HPDE6-E6E7 (cell line): Measurements from ENCODE around the gene RPL10.

Experiments used
- DNase-seq: peaks from one replicate; pipeline ENCODE4 v3.0.0; 2011; ENCODE audit warnings: missing footprints; ENCODE audit errors: extremely low spot score

RPL10 gene

DNA sequence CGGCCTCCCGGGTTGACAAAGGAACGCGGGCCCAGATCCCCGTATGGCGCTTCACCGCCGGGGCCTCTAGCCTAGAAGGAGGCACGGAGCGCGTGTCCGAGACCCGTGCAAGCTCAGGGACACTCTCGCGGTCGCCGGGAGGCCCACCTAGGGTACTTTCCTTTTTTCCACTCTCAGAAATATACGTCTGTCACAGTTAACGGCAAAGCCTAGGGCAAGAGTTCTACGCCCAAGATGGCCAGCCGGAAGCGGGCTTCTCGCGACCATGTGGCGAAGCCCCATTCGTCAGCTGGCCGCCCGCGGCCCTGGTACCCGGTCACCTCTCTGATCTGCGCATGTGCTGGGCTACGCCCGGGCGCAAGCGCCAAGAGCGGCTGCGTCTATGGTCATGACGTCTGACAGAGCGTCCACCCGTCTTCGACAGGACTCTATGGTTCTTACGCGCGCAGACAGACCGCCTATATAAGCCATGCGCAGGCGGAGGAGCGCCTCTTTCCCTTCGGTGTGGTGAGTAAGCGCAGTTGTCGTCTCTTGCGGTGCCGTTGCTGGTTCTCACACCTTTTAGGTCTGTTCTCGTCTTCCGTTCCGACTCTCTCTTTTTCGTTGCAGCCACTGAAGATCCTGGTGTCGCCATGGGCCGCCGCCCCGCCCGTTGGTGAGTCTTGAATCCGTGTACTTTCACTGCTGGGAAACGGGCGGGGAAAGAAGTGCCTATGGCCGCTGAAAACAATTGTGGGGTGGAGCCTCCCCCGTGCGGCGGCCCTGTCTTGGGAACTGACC is at the start of gene RPL10:
RPL10 (plus strand) TSS at position 490 of the 780 bp plus-strand sequence; CDS start at position 633, 143 bp downstream.
- DNase-seq = peak; percentile 100

DNA sequence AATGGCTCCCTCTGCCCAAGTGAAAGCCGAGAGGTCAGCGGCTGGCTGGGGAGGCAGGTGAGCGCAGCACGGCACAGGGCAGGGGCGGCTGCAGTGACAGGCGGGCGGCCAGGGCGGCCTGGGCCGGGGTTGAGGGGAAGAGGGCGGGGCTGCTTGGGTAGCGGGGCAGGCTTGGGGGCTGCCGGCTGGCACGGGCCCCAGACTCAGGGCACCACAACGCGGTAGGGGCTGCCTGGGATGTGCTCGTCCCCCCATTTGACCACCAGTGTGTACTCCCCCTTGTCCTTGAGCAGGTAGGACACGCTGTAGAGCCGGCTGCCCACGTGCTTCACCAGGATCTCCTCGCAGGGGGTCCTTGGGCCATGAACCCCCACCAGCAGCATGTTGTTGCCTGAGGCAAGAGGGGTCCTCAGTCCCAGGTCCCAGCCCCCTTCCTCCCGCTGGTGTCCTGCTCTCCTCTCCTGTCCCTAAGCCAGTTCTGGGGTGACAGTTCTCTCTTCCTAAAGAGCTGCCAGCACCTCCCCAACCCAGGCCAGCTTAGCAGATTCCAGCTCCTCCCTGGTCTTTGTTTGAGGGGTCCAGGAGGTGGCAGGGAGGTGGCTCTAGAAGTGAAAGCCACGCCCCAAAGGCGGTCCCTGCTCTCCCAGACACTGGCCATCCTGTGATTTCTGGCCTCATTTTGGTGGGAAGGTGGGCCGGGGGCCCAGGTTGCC is 49.4 kb upstream of the RPL10 start:
- no peak for DNase-seq

DNA sequence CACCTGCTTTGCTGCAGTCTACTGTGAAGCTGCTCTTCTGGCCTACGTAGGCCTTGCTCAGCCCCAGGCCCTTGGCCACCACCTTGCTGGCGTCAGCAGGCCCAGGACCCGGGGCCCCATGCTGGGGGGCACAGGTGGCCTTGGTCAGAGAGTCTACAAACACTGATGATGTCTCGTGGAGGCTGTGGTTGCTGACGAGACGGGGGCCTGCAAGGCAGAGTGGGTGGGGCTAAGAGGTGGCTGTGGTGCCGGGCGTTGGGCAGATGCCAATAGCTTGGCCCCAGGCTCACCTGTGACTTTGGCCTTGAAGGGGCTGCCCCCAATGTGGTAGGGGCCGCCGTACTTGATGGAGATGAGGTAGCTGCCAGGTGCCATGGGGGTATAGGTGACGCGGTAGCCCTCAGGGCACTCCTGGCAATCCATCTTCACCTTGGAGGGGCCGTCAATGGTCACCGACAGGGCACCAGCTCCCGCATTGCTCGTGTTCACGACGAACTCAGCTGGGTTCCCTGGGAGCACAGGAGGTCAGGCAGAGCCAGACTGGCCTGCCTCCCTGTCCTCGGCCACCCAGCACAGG is 48.7 kb upstream of the RPL10 start:
- no peak for DNase-seq

DNA sequence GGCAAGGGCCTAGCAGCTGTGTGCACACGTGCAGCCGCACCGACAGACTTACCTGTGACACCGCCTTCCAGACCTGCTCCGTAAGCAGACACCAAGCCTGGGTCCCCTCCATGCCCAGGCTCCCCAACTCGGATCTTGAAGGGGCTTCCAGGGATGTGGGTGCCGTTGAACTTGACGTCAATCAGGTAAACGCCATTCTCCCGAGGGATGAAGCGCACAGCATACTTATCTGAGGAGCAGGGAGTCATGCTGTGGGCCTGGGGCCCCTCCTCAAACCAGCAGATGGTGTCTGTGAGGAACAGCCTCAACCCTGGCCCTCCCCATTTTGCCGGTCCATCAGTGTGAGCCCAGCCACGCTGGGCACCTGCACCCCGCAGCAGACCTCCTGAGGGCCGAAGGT is 48.2 kb upstream of the RPL10 start:
- DNase-seq = no peak

DNA sequence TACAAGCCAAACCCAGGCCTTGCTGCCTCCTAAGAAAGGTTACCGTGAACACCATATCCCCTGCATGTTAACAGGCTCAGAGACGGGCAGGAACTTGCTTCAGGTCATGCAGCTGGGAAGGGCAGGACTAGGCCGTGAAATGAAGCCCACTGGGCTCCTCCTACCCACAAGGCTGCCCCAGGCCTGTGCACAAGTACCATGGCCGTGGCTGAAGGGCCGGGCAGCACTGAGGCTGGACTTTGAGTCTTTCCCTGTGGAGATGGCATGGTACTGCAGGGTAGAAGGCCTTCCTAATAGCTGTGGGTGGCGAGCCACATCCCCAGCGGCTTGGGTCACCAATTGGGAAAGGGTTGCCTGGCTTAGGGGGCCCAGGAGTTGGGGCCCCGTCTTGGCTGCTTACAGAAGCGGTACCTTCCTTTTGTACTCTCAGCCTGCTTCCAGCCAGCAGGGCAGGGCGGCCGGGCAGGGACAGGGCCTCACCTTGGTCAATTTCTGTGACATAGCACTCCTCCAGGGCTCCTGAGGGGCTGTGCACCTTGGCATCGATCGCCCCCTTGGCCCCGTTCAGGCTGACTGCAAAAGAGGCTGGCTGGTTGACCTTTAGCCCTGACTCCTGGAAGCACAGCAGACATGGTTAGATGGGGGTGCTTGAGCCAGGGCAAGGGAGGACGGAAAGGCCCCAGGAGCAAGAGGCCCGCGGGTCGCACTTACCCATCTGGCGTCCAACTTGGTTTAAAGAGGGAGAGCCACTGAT is 47.6 kb upstream of the RPL10 start:
- DNase-seq = no peak

DNA sequence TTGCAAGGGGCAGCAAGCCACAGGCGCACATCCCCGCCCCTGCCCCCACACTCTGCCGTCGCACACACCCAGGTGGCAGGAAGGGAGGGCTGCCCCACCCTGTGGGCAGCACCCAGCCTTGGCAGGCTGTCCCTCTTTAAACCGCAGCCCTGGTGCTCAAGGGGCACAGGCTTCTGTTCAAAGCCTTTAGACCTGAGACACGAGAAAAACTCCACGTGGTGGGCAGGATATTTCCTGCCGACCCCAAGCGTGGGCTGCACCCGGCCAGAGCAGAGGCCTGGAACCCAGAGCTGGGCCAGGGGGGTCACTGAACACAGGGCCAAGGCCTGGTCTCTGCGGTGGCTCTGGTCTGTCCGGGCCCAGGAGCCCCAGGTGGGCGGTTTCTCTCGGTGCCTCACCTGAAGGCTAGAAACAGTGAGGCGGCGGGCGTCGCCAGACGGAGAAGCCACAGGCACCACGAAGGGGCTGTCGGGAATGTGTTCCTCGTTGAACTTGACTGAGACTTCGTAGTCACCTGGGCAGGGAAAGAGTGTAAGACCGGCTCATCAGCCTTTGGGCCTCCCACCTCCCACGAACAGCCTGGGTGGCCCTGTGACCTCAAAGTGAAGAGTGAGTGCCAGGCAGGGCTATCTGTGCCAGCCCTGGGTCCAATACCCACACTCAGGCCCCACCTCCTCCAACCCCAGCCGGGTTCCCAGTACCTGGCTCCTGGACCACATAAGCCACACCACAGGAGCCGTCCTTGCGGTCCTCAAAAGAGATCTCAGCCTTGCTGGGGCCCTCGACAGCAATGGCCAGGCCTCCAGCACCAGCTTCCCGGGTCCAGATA is 46.8 kb upstream of the RPL10 start:
- DNase-seq = no peak

DNA sequence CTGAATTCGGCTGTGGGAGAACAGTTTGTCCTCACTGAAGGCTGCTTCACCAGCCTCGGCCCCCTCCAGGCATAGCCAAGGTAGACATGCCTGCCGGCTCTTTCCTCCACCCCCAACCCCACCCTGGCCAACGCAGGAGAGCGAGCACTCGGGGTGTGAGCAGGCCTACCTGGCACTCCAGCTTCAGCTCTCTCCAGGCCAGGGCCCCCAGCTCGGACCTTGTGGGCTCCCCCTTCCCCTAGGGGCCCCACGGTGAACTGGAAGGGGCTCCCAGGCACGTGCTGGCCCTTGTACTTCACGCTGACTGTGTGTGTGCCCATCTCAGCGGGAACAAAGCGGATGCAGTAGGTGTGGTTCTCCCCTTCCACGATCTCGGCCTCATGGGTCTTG is 46.2 kb upstream of the RPL10 start:
- no peak for DNase-seq

DNA sequence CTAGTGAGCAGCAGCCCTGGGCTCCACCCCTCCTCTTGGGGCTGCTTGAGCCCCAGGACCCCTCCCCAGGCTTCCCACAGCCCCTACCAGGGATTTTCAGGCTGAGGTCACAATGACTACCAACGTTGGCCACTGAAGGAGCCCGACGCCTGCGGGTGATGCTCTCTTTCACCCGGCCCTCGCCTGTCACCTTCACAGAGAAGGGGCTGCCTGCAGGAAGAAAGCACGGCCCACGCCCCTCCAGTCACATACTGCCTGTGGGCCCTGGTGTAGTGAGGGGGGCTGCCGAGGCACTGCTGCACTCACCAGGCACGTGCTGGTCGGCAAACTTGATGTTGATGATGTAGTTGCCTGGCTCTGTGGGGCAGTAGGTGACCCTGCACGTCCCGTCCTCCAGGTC is 45.7 kb upstream of the RPL10 start:
- no peak for DNase-seq

DNA sequence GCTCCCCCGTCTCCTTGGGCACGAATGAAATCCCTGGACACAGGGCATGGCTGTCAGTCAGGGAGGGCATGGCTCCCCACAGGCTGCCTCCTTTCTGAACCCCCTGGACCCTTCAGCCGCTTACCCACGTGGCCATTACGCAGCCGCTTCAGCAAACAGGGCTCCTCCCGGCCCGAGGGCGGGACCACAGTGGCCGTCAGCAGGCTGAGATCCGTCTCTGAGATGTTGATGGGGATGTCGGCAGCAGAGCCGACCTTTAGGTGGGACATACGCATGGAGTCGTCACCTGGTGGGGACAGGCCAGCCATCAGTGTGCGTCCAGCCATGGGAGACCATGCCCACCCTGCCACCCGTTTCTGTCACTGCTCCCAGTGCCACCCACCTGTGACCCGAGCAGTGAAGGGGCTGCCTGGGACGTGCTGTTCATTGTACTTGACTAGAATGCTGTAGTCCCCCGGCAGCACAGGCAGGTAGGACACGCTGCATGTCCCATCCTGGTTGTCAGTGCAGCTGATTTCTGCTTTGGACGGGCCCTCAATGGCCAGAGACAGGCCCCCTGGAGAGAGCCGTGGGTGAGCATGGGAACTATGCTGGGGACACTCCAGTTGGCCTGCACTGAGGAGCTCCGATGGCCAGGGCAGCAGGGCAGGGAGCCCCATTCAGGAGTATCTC is 44.9 kb upstream of the RPL10 start:
- DNase-seq = no peak

DNA sequence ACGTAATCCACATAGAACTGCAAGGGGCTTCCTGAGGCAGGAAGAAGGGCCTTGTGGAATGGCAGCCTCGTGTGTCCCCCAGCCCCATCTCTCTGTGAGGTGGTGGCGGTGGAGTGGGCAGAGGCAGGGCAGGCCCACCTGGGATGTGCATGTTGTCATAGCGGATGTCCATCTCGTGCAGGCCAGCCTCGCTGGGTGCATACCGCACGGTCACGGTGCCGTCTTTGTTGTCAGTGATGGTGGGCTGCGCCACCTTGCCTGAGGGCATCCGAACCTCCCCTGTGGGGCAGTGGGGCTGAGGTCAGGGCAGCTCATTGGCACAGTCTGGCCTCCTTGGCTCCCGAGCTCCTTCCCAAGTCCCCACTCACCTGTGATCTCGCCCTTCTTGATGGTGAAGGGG is 44.2 kb upstream of the RPL10 start:
- no peak for DNase-seq

DNA sequence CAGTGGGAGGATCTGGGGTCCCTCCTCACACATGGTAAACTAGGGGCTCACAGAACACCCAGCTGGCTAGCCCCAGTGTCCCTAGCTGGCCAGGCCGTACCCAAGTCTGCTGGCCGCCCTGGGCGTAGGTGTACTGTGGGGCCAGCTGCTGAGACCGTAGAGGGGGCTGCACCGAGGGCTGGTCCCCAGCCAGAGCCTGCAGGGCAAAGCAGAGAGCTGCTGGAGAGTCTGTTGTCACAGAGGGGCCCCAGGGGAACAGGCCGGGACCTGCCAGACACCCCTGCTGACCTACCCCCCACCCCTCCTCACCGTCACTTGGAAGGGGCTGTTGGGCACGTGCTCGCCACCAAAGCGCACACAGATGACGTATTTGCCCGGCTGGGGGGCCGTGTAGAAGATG is 43.7 kb upstream of the RPL10 start:
- DNase-seq = no peak

DNA sequence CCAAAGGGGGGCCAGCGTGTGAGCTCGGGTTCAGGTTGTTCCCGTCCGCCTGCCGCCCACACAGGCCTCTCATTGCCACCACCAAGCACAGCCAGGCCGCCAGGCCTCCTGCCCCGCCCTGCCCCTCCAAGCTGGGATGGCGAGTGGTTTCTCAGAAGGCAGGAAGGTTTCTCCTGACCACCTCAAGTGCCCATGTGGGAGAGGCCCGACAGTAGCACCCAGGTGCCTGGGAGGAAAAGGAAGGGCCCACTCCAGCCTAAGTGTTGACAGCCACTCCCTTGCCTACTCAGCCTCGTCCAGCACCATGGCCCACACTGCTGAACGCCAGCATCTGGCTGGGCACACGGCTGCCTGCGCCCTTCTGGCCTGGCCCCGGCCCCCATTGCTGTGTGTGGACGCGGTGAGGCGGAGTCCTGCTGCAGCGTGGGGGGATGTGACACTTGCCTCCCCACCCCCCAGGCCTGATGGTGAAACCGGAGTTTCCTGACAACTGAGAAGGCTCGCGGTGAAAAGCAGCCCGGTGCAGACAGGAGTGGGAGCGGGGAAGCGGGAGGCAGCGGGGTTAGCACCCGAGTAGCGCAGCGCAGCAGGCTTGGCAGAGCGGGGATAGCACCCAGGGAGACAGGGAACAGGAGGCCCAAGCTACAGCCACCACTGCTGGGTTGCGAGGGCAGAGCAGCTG is 42.9 kb upstream of the RPL10 start:
- DNase-seq = no peak

DNA sequence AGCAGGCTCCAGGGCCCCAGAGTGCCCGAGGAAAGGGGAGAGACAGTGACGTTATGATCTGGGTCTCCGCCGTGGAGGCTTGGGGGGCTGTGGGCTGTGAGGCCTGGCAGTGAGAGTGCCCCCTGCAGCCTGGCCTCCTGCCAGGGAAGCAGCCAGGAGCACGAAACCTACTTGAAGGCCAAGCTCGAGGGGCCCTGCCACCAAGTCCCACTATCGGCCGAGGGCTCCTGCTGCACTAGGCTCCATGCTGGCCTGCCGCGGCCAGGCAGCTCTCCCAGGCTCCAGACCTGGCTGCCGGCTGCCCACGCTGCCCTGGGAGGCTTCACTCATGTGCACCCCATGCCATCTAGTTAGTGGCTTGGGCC is 42.4 kb upstream of the RPL10 start:
- no peak for DNase-seq

DNA sequence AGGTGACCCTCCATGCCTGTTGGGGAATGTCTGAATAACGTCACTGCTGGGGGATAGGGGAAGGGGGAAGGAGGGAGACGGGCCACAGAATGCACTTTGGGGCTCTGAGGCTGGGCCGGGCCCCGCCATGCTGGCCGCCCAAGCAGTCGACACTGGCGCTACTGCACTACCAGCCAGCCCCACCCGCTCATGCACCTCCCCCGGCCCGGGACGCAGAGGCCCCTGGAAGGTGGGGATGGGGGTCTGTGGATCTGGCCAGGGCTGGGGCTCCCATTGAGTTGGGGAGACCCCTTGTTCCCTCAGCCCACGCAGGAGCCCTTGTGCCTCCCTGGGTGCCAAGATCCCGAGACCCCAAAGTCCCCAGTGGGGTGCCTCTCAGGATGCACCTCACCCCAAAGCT is 41.6 kb upstream of the RPL10 start:
- DNase-seq = no peak

DNA sequence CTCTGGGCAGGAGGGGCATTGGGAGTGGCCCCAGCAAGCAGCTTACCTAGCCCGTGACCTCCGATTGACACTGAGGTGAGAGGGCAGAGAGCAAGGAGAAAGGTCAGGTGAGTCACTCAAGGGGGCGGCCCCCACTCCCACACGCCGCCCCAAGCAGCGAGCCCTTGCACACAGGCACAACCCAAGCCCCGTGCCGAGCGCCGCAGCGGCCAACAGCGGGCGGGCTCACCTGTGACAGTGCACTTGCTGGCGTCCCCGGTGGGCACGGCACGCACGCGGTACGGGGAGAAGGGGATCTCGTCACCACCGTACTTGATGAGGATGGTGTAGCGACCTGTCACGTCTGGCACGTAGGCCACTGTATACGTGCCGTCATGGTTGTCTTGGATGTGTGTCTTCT is 41.0 kb upstream of the RPL10 start:
- DNase-seq = no peak

DNA sequence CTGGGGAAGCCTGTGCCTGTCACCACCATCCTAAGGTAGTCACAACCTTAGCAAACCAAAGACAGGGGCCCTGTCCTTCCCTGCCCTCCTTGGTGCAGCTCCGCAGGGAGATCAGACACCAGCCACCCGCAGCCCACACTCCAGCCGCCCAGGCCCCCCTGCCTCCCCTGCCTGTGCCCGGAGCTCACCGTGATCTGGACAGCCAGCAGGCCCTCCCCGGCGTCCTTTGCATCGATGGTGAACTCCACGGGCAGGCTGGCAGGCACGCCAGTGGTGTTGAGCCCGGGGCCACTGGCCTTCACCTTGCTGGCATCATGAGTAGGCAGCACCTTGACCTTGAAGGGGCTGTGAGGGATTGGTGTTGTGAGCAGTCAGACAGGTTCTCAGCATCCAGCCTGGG is 40.2 kb upstream of the RPL10 start:
- no peak for DNase-seq

DNA sequence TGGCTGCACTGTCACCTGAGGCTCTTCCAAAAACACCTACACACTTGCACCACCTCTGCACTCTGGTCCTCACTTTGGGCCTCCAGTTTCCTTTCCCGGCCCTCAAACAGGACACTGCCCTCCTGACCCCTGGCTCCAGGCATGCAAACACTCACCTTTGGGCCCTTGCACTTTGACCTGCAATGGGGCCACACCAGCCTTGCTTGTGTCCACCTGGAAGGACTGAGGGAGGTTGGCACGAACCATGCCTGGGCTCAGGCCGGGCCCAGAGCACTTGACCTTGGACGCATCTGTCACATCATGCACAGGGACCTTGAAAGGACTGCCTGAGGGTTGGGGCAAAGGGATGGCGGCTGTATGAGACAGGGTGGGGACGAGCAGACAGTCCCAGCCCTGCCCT is 39.3 kb upstream of the RPL10 start:
- no peak for DNase-seq

DNA sequence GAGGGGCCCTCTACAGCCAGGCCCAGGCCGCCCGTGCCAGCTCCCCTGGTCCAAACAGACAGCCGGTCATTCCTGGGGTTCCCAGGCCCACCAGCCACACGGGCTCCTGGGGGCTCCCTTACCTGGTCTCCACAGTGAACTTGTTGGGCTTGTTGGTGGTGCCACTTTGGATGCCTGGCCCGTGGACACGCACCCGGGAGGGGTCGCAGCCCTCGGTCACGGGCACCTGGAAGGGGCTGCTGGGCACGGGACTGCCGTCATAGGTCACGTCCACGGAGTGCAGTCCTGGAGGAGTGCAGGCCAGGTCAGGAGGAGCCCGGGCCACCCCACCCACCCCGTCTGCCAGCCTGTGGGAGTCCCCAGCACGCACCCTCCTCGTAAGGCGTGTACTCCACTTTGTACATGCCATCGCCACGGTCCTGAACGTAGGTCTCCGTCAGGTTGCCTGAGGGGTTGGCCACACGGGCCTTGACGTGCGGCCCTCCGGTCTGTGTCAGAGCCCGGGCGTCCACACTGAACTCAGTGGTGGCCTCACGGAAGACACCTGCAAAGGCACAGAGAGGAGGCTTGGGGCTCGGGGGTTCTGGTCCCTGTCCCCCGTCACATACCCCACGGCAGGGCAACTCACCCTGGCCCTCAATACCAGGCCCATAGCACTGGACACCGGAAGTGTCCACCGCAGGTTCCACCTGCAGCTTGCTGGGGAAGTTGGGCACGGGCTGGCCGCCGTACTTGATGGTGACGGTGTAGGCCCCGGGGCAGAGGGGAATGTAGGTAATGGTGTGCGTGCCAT is 38.6 kb upstream of the RPL10 start:
- DNase-seq = no peak

DNA sequence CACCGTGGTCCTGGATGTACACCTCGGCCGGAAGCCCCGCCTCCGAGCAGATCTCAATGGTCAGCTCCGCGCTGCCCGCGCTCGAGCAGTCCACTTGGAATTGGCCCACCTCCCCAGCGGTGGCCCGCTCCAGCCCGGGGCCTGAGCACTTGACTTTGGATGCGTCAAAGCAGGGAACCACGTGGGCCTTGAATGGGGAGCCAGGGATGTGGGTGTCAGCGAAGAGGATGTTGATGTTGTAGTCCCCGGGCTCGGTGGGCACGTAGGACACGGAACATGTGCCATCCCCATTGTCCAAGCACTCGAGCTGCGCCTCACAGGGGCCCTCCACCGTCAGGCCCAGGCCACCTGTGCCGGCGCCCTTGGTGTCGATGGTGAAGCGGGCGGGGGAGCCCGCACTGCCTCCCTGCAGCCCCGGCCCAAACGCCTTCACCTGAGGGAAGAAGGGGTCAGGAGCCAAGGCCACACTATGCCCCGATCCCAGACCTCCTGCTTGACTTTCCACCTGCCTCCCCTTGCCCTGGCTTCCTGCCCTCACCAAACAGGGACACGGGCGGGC is 37.9 kb upstream of the RPL10 start:
- no peak for DNase-seq
